PC-3 (cell line): ENCODE results near the gene PIGM. TPM values are rescaled to one million over a fixed set of nuclear protein-coding genes. Genes with fewer than 3 reads are reported as not detected.

Experiments used
- ATAC-seq: fragments of 200-7000 bp; cut with Tn5 transposase; 2 replicates; pipeline ENCODE4 v1.9.1; 2020; ENCODE audit warnings: mild to moderate bottlenecking, moderate library complexity
- BruUV-seq: library from RNA; stranded (reverse); fragments of 400-500 nt; replicated peaks from 2 replicates; lab custom pipeline; 2021; lab: Mats Ljungman, UMichigan
- CTCF ChIA-PET: fragments of 300-600 bp; sonication (Branson Sonifier 250); formaldehyde crosslinking; loops from one replicate; lab custom pipeline; 2022; ENCODE audit warnings: antibody characterized with exemption; lab: Charles Lee
- POLR2A ChIA-PET: fragments of 300-600 bp; sonication (Branson Sonifier 250); formaldehyde crosslinking; loops from one replicate; lab custom pipeline; 2022; ENCODE audit warnings: antibody characterized with exemption; ENCODE audit not compliant: unreplicated experiment; lab: Charles Lee
- DNase-seq: peaks from one replicate; pipeline ENCODE4 v3.0.0-alpha.2; 2015
- H2AFZ ChIP-seq: fragments of 300-600 bp; sonication (generic); 2 replicates; pipeline ENCODE4 v1.6.0; 2016; ENCODE audit warnings: antibody characterized with exemption, low read length
- H3F3A ChIP-seq: fragments of 300-600 bp; sonication (generic); one replicate; pipeline ENCODE4 v1.6.0; 2017; ENCODE audit warnings: antibody characterized with exemption, low read length, control low read depth, mild to moderate bottlenecking; ENCODE audit not compliant: unreplicated experiment
- H3K27ac ChIP-seq: fragments of 300-600 bp; sonication (generic); 2 replicates; pipeline ENCODE4 v1.5.1; 2016; ENCODE audit warnings: mild to moderate bottlenecking, low read length
- H3K27me3 ChIP-seq: fragments of 300-600 bp; sonication (generic); 2 replicates; pipeline ENCODE4 v1.6.1; 2016; ENCODE audit warnings: low read length, mixed read lengths
- H3K36me3 ChIP-seq: fragments of 300-600 bp; sonication (generic); 2 replicates; pipeline ENCODE4 v1.6.1; 2016; ENCODE audit warnings: low read depth, mixed run types, low read length, mixed read lengths
- H3K4me1 ChIP-seq: fragments of 300-600 bp; sonication (generic); 2 replicates; pipeline ENCODE4 v1.5.1; 2016; ENCODE audit warnings: low read length; ENCODE audit not compliant: insufficient read depth
- H3K4me2 ChIP-seq: fragments of 300-600 bp; sonication (generic); 2 replicates; pipeline ENCODE4 v1.6.0; 2016; ENCODE audit warnings: low read length
- H3K4me3 ChIP-seq: fragments of 300-600 bp; sonication (generic); 2 replicates; pipeline ENCODE4 v1.5.1; 2016; ENCODE audit warnings: mild to moderate bottlenecking, low read length, mixed read lengths
- H3K79me2 ChIP-seq: fragments of 300-600 bp; sonication (generic); 2 replicates; pipeline ENCODE4 v1.6.1; 2017; ENCODE audit warnings: low read length, mixed read lengths
- H3K9ac ChIP-seq: fragments of 300-600 bp; sonication (generic); 2 replicates; pipeline ENCODE4 v1.6.0; 2016; ENCODE audit warnings: mild to moderate bottlenecking, low read length
- H3K9me2 ChIP-seq: fragments of 300-600 bp; sonication (generic); replicated peaks from 2 replicates; pipeline ENCODE4 v1.6.1; 2016; ENCODE audit warnings: mixed run types, low read length, mixed read lengths
- H3K9me3 ChIP-seq: fragments of 300-600 bp; sonication (generic); 2 replicates; pipeline ENCODE4 v1.6.1; 2016; ENCODE audit warnings: low read length, mixed read lengths
- H4K20me1 ChIP-seq: fragments of 300-600 bp; sonication (generic); 2 replicates; pipeline ENCODE4 v1.6.1; 2016; ENCODE audit warnings: low read length, mixed read lengths
- EZH2 ChIP-seq: fragments of 300-600 bp; sonication (generic); IDR thresholded peaks from one replicate; pipeline ENCODE4 v1.6.1; 2017; ENCODE audit warnings: antibody characterized with exemption, mild to moderate bottlenecking, low read length; ENCODE audit not compliant: unreplicated experiment
- EZH2phosphoT487 ChIP-seq: fragments of 300-600 bp; sonication (generic); IDR thresholded peaks from 2 replicates; pipeline ENCODE4 v1.6.1; 2018; ENCODE audit warnings: mild to moderate bottlenecking, antibody characterized with exemption, low read length, borderline replicate concordance
- intact Hi-C: fragments of 100-400 bp; cut with micrococcal nuclease; formaldehyde crosslinking; loops from 2 replicates; pipeline ENCODE4 v1.9.0; 2023
- total RNA-seq: library from RNA; depleted of rRNA; stranded (reverse); fragments of >200 nt; gene quantifications from 2 replicates; pipeline ENCODE4 v1.2.3, GENCODE V29; 2014
- TF ChIP-seq, protein P1 (sequence below): fragments of 300-600 bp; sonication (generic); conservative IDR thresholded peaks from 2 replicates; pipeline ENCODE4 v1.5.1; 2017; ENCODE audit warnings: antibody characterized with exemption, low read depth, mild to moderate bottlenecking, low read length

PIGM gene
- total RNA-seq, 1 experiment from 2014 or later, result 6.9 TPM

DNA sequence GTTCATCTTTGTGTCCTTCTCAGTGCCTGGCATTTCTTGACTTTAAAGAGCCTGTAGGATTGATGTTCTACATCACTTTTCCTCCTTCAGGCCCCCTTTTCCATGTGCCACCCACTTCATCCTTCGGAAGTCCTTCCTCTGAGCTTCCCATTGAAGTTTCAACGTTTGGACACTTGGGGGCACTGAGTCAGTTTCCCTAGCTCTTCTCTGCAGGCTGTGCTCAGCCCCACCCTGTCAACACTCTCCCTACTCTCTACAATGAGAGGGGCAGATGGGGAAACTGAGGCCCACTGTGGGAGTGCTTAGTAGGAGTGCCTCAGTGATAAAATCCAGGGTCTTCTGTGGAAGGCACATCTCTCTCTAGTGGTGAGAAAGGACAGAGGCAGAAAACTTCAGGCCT is 26.3 kb upstream of the PIGM start:
- DNase-seq (peak; percentile 22), ATAC-seq (peak; percentile 49; the same call in 1 of the 2 replicates)
- Histone ChIP-seq H3K27ac (no peak overlapping the region), H3K4me1 (no peaks in the 10 kb centered on the region), H4K20me1 (no peaks in the 10 kb centered on the region), H3K36me3 (no peaks in the 10 kb centered on the region), H3K4me3 (no peak overlapping the region), H3K9ac (no peak overlapping the region), H3K9me3 (no peaks in the 10 kb centered on the region), H3F3A (no peaks in the 10 kb centered on the region), H2AFZ (no peak overlapping the region), H3K4me2 (no peak overlapping the region), H3K79me2 (no peaks in the 10 kb centered on the region), H3K9me2 (no peaks in the 10 kb centered on the region), H3K27me3 (peaks cover 61% of the 10 kb centered on the region)
- ChIA-PET CTCF (interaction anchor here (0.7 to 0.9 kb wide), 2 partner anchors 20 to 28 kb away, joined by 3 to 4 read pairs; no protein-coding TSS in a partner anchor), POLR2A (no interaction called here)
- TF ChIP-seq EZH2, result no peak
- TF ChIP-seq, protein P1, sequence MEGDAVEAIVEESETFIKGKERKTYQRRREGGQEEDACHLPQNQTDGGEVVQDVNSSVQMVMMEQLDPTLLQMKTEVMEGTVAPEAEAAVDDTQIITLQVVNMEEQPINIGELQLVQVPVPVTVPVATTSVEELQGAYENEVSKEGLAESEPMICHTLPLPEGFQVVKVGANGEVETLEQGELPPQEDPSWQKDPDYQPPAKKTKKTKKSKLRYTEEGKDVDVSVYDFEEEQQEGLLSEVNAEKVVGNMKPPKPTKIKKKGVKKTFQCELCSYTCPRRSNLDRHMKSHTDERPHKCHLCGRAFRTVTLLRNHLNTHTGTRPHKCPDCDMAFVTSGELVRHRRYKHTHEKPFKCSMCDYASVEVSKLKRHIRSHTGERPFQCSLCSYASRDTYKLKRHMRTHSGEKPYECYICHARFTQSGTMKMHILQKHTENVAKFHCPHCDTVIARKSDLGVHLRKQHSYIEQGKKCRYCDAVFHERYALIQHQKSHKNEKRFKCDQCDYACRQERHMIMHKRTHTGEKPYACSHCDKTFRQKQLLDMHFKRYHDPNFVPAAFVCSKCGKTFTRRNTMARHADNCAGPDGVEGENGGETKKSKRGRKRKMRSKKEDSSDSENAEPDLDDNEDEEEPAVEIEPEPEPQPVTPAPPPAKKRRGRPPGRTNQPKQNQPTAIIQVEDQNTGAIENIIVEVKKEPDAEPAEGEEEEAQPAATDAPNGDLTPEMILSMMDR, result peak; percentile 45
- intact Hi-C loops, result no loop called here
- no TSS peak for BruUV-seq

DNA sequence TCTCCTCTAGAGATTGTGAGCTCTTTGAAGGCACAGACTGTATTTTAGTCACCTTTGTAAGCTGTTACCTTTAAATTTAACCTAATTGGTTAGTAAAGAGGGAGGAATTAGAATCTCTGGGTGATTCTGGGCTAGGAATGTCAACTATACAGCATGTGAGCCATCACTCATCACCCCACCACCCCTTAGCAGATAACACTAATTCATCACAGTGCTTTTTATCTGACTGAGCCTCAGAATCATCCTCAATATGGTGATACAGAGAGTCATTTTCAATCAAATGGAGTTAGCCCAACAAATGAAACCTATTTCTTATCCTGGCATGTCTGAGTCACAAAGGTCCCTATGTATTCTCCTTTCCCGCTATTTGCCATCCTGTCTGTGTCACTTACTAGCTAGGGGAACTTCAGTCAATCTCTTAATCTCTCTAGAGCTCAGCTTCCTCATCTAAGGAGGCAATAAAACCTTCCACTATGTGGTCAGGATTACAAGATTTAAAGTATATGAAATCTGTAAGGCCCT is 24.9 kb upstream of the PIGM start:
- intact Hi-C loops, result no loop called here
- H4K20me1 ChIP-seq, result no peaks in the 10 kb centered on the region
- no peak overlapping the region for H2AFZ ChIP-seq
- no peaks in the 10 kb centered on the region for H3K4me1 ChIP-seq
- H3F3A ChIP-seq, result no peaks in the 10 kb centered on the region
- no peaks in the 10 kb centered on the region for H3K79me2 ChIP-seq
- H3K36me3 ChIP-seq, result no peaks in the 10 kb centered on the region
- no peak overlapping the region for H3K27ac ChIP-seq
- H3K9me3 ChIP-seq, result no peaks in the 10 kb centered on the region
- no TSS peak for BruUV-seq
- DNase-seq (no peak), ATAC-seq (no peak; the same call in 1 of the 2 replicates)
- H3K9me2 ChIP-seq, result no peaks in the 10 kb centered on the region
- TF ChIP-seq, protein P1, result no peak
- TF ChIP-seq EZH2, result no peak
- no peak for TF ChIP-seq EZH2phosphoT487
- POLR2A ChIA-PET, result no interaction called here
- CTCF ChIA-PET, result no interaction called here
- H3K4me2 ChIP-seq, result no peak overlapping the region
- H3K4me3 ChIP-seq, result no peak overlapping the region
- no peak overlapping the region for H3K9ac ChIP-seq
- H3K27me3 ChIP-seq, result peaks cover 67% of the 10 kb centered on the region

DNA sequence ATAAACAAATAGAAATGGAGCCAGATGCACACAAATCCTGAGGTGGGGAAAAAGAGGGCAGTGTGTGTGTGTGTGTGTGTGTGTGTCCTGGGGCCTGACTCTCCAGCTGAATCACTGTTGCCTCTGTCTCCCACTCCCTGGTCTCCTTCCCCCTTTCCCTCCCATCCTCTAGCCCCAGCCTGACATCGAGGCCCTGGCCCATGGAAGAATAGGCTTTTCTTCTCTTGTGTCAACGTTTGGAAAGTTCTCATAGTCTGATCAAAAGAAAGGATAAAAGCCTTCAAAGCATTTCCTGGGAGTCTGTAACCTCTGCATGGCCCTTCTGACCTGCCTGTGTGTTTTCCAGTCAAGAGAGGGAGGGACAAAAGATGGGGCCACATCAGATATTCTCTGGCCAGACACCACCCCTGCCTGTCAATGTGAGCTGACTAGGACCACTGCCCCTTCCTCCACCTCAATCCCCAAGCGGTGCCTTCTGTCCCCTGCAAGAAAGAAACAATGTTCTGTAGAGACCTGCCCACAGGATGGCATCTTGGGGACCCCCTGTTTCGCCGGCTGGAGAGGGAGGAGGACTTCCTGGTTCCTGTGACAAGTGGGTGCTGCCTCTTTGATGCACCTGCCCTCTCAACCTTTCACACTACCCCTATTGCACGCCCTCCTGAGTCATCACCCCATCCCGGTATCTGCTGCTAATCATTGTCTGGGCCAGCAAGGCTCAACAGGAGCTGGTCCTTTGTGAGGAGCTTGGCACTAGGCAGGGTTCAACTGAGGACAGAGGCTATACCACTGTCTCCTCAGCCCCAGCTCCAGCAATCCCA is 22.0 kb upstream of the PIGM start:
- Histone ChIP-seq H3K27me3 (peaks cover 65% of the 10 kb centered on the region), H3K27ac (no peak overlapping the region), H3K9ac (no peak overlapping the region), H4K20me1 (no peaks in the 10 kb centered on the region), H2AFZ (no peak overlapping the region), H3K4me1 (no peaks in the 10 kb centered on the region), H3K9me2 (no peaks in the 10 kb centered on the region), H3K4me2 (no peak overlapping the region), H3F3A (no peaks in the 10 kb centered on the region), H3K36me3 (no peaks in the 10 kb centered on the region), H3K4me3 (no peak overlapping the region), H3K9me3 (no peaks in the 10 kb centered on the region), H3K79me2 (no peaks in the 10 kb centered on the region)
- TF ChIP-seq EZH2phosphoT487, result no peak
- TF ChIP-seq EZH2, result no peak
- TF ChIP-seq, protein P1, result no peak
- no peak for DNase-seq
- BruUV-seq, result no TSS peak
- intact Hi-C loops, result no loop called here
- ChIA-PET CTCF (no interaction called here), POLR2A (no interaction called here)
- ATAC-seq, result no peak
